HepG2 (cell line): ENCODE measurements around the gene MRPL2. TPM values are rescaled to one million over a fixed set of nuclear protein-coding genes. Genes with fewer than 3 reads are reported as not detected.
A peak's percentile ranks its signal among the peaks of the same experiment; 100 is the strongest.

ENCODE experiments used
- LCORL ChIP-seq, 2 experiments: fragments of 450-650 bp in 1 of 2; sonication (generic) in 1 of 2; formaldehyde crosslinking in 1 of 2; IDR thresholded peaks; 2 replicates each; pipeline versions ENCODE4 v1.5.0 to v1.6.1; 2017 to 2020; ENCODE audit warnings: antibody characterized with exemption in 1 of 2, missing genetic modification reagents in 1 of 2
- MAZ ChIP-seq, 2 experiments: sonication (generic) in 1 of 2; formaldehyde crosslinking in 1 of 2; IDR thresholded peaks; 2 replicates each; pipeline versions ENCODE4 v1.5.0 to v1.6.1; 2012 to 2020; ENCODE audit warnings: low read depth in 2 of 2, mild to moderate bottlenecking in 2 of 2, borderline replicate concordance in 1 of 2, improper control_type of control experiment in 1 of 2, low read length in 1 of 2, missing genetic modification reagents in 1 of 2, moderate library complexity in 1 of 2
- MTA1 ChIP-seq: sonication (generic); formaldehyde crosslinking; IDR thresholded peaks from 2 replicates; pipeline ENCODE4 v1.4.0; 2020; ENCODE audit warnings: missing genetic modification reagents, mild to moderate bottlenecking, borderline replicate concordance
- NKX3-1 ChIP-seq: sonication (generic); formaldehyde crosslinking; IDR thresholded peaks from 2 replicates; pipeline ENCODE4 v1.5.0; 2020; ENCODE audit warnings: missing genetic modification reagents
- ZNF432 ChIP-seq: sonication (generic); formaldehyde crosslinking; IDR thresholded peaks from 2 replicates; pipeline ENCODE4 v1.5.0; 2020; ENCODE audit warnings: missing genetic modification reagents, mild to moderate bottlenecking, borderline replicate concordance
- ZNF441 ChIP-seq: sonication (generic); formaldehyde crosslinking; IDR thresholded peaks from 2 replicates; pipeline ENCODE4 v1.7.0; 2021; ENCODE audit warnings: missing genetic modification reagents, borderline replicate concordance
- ZNF776 ChIP-seq: sonication (generic); formaldehyde crosslinking; IDR thresholded peaks from 2 replicates; pipeline ENCODE4 v1.4.0; 2020; ENCODE audit warnings: mild to moderate bottlenecking, missing genetic modification reagents
- ZNF83 ChIP-seq: sonication (generic); formaldehyde crosslinking; IDR thresholded peaks from 2 replicates; pipeline ENCODE4 v1.4.0; 2020; ENCODE audit warnings: missing genetic modification reagents, mild to moderate bottlenecking, borderline replicate concordance
- polyA plus RNA-seq, 8 experiments: library from polyadenylated mRNA; depleted of rRNA in 3 of 8; stranded (reverse) in 7 of 8; unstranded in 1 of 8; fragments of >200 nt; fragmentation: Illumina TruSeq in 4 of 8; extraction: Trizol in 4 of 8; gene quantifications; 2 replicates each; pipeline versions ENCODE4 v1.2.1 to v1.2.3, GENCODE V29; 2011 to 2016; ENCODE audit warnings: low read depth in 4 of 8, missing spikeins in 1 of 8, mixed read lengths in 1 of 8; ENCODE audit not compliant: insufficient read depth in 1 of 8
- total RNA-seq, 5 experiments: library from RNA; depleted of rRNA; stranded (reverse); fragments of >200 nt; fragmentation: Illumina TruSeq; extraction: Trizol; gene quantifications; 2 replicates each; pipeline ENCODE4 v1.2.3, GENCODE V29; 2016; ENCODE audit warnings: low read depth in 1 of 5
- TF ChIP-seq, protein P1 (sequence below): sonication (generic); formaldehyde crosslinking; IDR thresholded peaks from 2 replicates; pipeline ENCODE4 v1.9.0; 2021; ENCODE audit warnings: mild to moderate bottlenecking, missing genetic modification reagents
- TF ChIP-seq, protein P2 (sequence below): sonication (generic); formaldehyde crosslinking; IDR thresholded peaks from 2 replicates; pipeline ENCODE4 v1.9.0; 2021; ENCODE audit warnings: missing genetic modification reagents, mild to moderate bottlenecking, borderline replicate concordance
- TF ChIP-seq, protein P3 (sequence below): sonication (generic); formaldehyde crosslinking; IDR thresholded peaks from 2 replicates; pipeline ENCODE4 v1.5.1; 2020; ENCODE audit warnings: missing genetic modification reagents, mild to moderate bottlenecking, borderline replicate concordance
- TF ChIP-seq, protein P4 (sequence below): sonication (generic); formaldehyde crosslinking; IDR thresholded peaks from 2 replicates; pipeline ENCODE4 v1.5.1; 2020; ENCODE audit warnings: mild to moderate bottlenecking, missing genetic modification reagents, moderate library complexity

The MRPL2 gene
- total and polyA plus RNA-seq, 2 of the 13 experiments (the other 11 are each of a cell fraction or from before 2014, with no cell fraction given), result 56.8 to 65.6 TPM

DNA sequence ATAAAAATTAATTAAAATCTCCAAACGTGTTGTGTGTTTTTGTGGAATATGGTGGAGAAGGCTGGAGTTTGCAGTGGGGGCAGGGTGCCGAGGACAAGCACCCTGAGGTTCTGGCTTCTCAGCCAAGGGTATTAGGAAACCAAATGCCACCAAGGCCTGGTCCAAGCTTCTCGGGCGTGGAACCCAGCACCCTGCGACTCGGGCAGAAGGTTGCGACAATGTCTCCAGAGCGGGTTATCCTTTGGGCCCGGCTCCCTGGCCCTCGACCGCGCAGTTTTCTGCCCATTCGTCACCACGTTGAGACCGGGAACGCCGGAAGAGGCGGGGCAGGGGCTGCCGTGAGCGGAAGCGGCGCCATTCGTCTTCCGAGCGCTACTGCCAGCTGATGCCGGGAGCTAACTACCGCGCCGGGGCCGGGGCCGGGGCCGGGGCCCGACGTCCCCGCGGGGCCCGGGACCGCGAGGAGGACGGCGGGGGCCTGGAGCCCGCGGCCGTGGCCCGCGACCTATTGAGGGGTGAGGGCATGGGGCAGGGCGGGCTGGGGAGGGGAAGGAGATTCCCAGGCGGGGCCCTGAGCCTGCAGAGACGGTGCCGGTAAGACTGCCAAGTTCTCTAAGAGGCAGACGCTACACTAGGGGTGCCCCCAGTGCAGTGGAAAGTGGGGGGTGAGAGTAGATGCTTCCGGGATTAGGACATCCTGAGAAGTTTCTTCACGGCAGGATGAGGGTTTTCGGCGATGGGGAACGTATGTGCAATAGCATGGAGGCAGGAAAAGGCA is 37.8 kb downstream of the MRPL2 start, which contains the start of gene RRP36 (continued):
- no peak for TF ChIP-seq ZNF441 (CRISPR knock-in tag)
- no peak for TF ChIP-seq MAZ (IDR thresholded peaks at IDR 0.05; ENCODE audit: borderline replicate concordance, low read depth, low read length)
- peak; percentile 48; the same call in 1 of the 2 replicates for TF ChIP-seq MAZ (CRISPR knock-in tag; IDR thresholded peaks at IDR 0.05; ENCODE audit: low read depth)
- TF ChIP-seq, protein P1, sequence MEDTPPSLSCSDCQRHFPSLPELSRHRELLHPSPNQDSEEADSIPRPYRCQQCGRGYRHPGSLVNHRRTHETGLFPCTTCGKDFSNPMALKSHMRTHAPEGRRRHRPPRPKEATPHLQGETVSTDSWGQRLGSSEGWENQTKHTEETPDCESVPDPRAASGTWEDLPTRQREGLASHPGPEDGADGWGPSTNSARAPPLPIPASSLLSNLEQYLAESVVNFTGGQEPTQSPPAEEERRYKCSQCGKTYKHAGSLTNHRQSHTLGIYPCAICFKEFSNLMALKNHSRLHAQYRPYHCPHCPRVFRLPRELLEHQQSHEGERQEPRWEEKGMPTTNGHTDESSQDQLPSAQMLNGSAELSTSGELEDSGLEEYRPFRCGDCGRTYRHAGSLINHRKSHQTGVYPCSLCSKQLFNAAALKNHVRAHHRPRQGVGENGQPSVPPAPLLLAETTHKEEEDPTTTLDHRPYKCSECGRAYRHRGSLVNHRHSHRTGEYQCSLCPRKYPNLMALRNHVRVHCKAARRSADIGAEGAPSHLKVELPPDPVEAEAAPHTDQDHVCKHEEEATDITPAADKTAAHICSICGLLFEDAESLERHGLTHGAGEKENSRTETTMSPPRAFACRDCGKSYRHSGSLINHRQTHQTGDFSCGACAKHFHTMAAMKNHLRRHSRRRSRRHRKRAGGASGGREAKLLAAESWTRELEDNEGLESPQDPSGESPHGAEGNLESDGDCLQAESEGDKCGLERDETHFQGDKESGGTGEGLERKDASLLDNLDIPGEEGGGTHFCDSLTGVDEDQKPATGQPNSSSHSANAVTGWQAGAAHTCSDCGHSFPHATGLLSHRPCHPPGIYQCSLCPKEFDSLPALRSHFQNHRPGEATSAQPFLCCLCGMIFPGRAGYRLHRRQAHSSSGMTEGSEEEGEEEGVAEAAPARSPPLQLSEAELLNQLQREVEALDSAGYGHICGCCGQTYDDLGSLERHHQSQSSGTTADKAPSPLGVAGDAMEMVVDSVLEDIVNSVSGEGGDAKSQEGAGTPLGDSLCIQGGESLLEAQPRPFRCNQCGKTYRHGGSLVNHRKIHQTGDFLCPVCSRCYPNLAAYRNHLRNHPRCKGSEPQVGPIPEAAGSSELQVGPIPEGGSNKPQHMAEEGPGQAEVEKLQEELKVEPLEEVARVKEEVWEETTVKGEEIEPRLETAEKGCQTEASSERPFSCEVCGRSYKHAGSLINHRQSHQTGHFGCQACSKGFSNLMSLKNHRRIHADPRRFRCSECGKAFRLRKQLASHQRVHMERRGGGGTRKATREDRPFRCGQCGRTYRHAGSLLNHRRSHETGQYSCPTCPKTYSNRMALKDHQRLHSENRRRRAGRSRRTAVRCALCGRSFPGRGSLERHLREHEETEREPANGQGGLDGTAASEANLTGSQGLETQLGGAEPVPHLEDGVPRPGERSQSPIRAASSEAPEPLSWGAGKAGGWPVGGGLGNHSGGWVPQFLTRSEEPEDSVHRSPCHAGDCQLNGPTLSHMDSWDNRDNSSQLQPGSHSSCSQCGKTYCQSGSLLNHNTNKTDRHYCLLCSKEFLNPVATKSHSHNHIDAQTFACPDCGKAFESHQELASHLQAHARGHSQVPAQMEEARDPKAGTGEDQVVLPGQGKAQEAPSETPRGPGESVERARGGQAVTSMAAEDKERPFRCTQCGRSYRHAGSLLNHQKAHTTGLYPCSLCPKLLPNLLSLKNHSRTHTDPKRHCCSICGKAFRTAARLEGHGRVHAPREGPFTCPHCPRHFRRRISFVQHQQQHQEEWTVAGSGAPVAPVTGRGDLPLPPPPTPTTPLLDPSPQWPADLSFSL, result no peak
- TF ChIP-seq, protein P2, sequence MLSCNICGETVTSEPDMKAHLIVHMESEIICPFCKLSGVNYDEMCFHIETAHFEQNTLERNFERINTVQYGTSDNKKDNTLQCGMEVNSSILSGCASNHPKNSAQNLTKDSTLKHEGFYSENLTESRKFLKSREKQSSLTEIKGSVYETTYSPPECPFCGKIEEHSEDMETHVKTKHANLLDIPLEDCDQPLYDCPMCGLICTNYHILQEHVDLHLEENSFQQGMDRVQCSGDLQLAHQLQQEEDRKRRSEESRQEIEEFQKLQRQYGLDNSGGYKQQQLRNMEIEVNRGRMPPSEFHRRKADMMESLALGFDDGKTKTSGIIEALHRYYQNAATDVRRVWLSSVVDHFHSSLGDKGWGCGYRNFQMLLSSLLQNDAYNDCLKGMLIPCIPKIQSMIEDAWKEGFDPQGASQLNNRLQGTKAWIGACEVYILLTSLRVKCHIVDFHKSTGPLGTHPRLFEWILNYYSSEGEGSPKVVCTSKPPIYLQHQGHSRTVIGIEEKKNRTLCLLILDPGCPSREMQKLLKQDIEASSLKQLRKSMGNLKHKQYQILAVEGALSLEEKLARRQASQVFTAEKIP (CRISPR knock-in tag), result no peak
- TF ChIP-seq, protein P3, sequence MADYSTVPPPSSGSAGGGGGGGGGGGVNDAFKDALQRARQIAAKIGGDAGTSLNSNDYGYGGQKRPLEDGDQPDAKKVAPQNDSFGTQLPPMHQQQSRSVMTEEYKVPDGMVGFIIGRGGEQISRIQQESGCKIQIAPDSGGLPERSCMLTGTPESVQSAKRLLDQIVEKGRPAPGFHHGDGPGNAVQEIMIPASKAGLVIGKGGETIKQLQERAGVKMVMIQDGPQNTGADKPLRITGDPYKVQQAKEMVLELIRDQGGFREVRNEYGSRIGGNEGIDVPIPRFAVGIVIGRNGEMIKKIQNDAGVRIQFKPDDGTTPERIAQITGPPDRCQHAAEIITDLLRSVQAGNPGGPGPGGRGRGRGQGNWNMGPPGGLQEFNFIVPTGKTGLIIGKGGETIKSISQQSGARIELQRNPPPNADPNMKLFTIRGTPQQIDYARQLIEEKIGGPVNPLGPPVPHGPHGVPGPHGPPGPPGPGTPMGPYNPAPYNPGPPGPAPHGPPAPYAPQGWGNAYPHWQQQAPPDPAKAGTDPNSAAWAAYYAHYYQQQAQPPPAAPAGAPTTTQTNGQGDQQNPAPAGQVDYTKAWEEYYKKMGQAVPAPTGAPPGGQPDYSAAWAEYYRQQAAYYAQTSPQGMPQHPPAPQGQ (CRISPR knock-in tag), result no peak
- TF ChIP-seq, protein P4, sequence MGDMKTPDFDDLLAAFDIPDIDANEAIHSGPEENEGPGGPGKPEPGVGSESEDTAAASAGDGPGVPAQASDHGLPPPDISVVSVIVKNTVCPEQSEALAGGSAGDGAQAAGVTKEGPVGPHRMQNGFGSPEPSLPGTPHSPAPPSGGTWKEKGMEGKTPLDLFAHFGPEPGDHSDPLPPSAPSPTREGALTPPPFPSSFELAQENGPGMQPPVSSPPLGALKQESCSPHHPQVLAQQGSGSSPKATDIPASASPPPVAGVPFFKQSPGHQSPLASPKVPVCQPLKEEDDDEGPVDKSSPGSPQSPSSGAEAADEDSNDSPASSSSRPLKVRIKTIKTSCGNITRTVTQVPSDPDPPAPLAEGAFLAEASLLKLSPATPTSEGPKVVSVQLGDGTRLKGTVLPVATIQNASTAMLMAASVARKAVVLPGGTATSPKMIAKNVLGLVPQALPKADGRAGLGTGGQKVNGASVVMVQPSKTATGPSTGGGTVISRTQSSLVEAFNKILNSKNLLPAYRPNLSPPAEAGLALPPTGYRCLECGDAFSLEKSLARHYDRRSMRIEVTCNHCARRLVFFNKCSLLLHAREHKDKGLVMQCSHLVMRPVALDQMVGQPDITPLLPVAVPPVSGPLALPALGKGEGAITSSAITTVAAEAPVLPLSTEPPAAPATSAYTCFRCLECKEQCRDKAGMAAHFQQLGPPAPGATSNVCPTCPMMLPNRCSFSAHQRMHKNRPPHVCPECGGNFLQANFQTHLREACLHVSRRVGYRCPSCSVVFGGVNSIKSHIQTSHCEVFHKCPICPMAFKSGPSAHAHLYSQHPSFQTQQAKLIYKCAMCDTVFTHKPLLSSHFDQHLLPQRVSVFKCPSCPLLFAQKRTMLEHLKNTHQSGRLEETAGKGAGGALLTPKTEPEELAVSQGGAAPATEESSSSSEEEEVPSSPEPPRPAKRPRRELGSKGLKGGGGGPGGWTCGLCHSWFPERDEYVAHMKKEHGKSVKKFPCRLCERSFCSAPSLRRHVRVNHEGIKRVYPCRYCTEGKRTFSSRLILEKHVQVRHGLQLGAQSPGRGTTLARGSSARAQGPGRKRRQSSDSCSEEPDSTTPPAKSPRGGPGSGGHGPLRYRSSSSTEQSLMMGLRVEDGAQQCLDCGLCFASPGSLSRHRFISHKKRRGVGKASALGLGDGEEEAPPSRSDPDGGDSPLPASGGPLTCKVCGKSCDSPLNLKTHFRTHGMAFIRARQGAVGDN (CRISPR knock-in tag), result peak; percentile 96
- TF ChIP-seq ZNF83 (CRISPR knock-in tag), result no peak
- TF ChIP-seq MTA1 (CRISPR knock-in tag), result no peak; the same call in 1 of the 2 replicates
- TF ChIP-seq ZNF776 (CRISPR knock-in tag), result peak; percentile 79
- TF ChIP-seq NKX3-1 (CRISPR knock-in tag), result peak; percentile 75; the same call in 1 of the 2 replicates
- no peak for TF ChIP-seq LCORL (IDR thresholded peaks at IDR 0.05)
- no peak for TF ChIP-seq LCORL (CRISPR knock-in tag; IDR thresholded peaks at IDR 0.05)
- no peak for TF ChIP-seq ZNF432 (CRISPR knock-in tag)
